Psoas muscle (tissue), 8 donors: ENCODE measurements around the gene LPCAT1. TPM values are rescaled to one million over a fixed set of nuclear protein-coding genes. Genes with fewer than 3 reads are reported as not detected.

Experiments
- ATAC-seq, 4 donors: fragments of 200-7000 bp; cut with Tn5 transposase; one replicate each; pipeline ENCODE4 v1.9.1; 2020; ENCODE audit warnings: moderate library complexity in 3 of 4, mild to moderate bottlenecking in 2 of 4
- DNase-seq, 2 donors: peaks; one replicate each; pipeline ENCODE4 v3.0.0-alpha.2; 2020
- H3K27ac ChIP-seq: fragments of 200-600 bp; one replicate; pipeline ENCODE4 v1.8.0; 2022
- H3K27me3 ChIP-seq, 3 donors: fragments of 200-600 bp in 1 of 3; one replicate each; pipeline versions ENCODE4 v1.6.1 to v1.8.0; 2013 to 2022; ENCODE audit warnings: low read length in 2 of 3, mild to moderate bottlenecking in 2 of 3, moderate library complexity in 1 of 3; ENCODE audit not compliant: insufficient read depth in 3 of 3
- H3K36me3 ChIP-seq, 2 donors: fragments of 200-600 bp in 1 of 2; one replicate each; pipeline versions ENCODE4 v1.6.1 to v1.8.0; 2013 to 2022; ENCODE audit warnings: low read depth in 1 of 2, mild to moderate bottlenecking in 1 of 2, moderate library complexity in 1 of 2; ENCODE audit not compliant: insufficient read depth in 1 of 2
- H3K4me1 ChIP-seq: fragments of 200-600 bp; one replicate; pipeline ENCODE4 v1.8.0; 2022
- H3K4me3 ChIP-seq: fragments of 200-600 bp; one replicate; pipeline ENCODE4 v1.8.0; 2022; ENCODE audit warnings: mild to moderate bottlenecking
- H3K9me3 ChIP-seq: fragments of 200-600 bp; one replicate; pipeline ENCODE4 v1.8.0; 2022
- WGBS, 3 donors: extraction: QIAGEN DNeasy Blood & Tissue Kit; methylation state at CpG; one replicate each; pipeline versions ENCODE4 v1.1.6 to v1.1.7; 2013; 5-methylcytosine and 5-hydroxymethylcytosine counted together
- intact Hi-C, 2 donors: fragments of 100-400 bp; cut with DNase I; formaldehyde crosslinking; loops; one replicate each; pipeline versions ENCODE4 v1.11.0 to v1.14.2; 2022
- polyA plus RNA-seq, 3 donors: library from polyadenylated mRNA; stranded (reverse); fragments of 200-250 nt; gene quantifications; one replicate each; pipeline ENCODE4 v1.2.3, GENCODE V29; 2013
- total RNA-seq, 4 donors: library from RNA; stranded (reverse); fragmentation: NEBNext Ultra II Directional in 2 of 4; extraction: Animal tissue kit (Norgen Biotek cat#: 25700) in 2 of 4; gene quantifications; one replicate each; pipeline versions ENCODE4 v1.2.1 to v1.2.4, GENCODE V29; 2021 to 2023
- TF ChIP-seq, protein P1 (sequence below): fragments of 200-600 bp; IDR thresholded peaks from one replicate; pipeline ENCODE4 v1.8.0; 2022; ENCODE audit warnings: antibody characterized with exemption
- donor health status: healthy with polysubstance abuse.
- donor health status: DM: no; HTN: no; CAD: no; lungs with moderate emphysema.
- donor health status: Bipolar disorder and iron deficiency.
- donor health status: healthy.
- donor health status: DM: yes; HTN: yes; CAD: no.
- donor health status: DM: no; HTN: no; CAD: no.
- donor health status: DM: no; HTN: no; CAD: no.
- donor health status: DM: yes; HTN: yes; CAD: no.

LPCAT1 gene
- total and polyA plus RNA-seq, 7 donors, result 2.4 to 6.2 (median 4.7) TPM

DNA sequence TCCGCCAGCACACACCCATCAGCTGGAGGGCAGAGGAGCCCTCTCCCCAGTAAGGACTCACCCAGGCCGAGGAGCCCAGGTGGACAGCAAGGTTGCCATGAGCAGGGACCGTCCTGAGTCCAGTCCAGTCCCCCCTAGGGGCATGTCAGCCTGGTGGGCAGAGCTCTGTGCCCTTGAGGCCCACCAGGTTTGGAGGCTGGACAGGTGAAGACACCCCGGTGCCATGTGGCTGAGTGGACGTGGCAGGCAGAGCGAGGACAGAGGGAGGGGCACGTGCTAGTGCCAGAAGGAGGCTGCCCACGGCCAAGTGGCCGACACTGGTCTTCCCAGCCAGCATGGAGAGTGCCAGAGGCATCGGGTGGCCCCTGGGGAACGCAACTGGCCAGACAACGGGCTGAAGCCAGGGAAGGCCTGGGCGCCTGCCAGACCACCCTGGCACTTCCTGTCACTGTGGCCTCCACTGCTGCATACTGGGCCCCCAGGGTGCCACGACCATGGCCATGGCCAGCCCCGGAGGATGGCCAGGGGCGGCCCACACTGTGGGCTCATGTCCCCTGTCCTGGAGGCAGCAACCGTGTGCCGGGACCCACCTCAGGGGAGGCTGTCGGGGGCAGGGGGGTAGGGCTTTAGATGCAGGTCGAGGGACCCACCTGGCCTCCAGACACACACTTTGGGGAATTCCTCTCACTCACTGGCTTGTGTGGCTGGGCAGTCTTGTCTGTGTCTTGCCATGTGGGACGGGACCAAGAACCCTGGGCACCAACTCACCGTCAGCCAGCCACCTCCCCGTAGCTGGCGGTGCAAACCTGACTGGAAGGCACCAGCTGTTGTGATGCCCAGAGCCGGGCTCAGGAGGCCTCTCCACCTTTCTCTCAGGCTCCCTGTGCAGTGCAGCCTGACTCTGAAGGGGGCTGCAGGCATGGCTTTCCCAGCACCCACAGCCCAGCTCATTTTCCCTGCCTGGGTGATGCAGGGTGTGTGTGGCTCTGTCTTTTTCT lies 42.3 kb upstream of the LPCAT1 start:
- ATAC-seq (peak; percentile 64 to 92 (median 86)), DNase-seq (peak in 1 of 2 donors; percentile 90)
- Histone ChIP-seq H3K36me3 (no peaks in the 10 kb centered on the region), H3K27me3 (peaks cover 0 to 3% (median 0%) of the 10 kb centered on the region in 3 donors), H3K27ac (peak overlapping the region; percentile 68), H3K9me3 (no peaks in the 10 kb centered on the region), H3K4me3 (no peak overlapping the region), H3K4me1 (peaks cover 31% of the 10 kb centered on the region)
- intact Hi-C loops, result no loop called here
- TF ChIP-seq, protein P1, sequence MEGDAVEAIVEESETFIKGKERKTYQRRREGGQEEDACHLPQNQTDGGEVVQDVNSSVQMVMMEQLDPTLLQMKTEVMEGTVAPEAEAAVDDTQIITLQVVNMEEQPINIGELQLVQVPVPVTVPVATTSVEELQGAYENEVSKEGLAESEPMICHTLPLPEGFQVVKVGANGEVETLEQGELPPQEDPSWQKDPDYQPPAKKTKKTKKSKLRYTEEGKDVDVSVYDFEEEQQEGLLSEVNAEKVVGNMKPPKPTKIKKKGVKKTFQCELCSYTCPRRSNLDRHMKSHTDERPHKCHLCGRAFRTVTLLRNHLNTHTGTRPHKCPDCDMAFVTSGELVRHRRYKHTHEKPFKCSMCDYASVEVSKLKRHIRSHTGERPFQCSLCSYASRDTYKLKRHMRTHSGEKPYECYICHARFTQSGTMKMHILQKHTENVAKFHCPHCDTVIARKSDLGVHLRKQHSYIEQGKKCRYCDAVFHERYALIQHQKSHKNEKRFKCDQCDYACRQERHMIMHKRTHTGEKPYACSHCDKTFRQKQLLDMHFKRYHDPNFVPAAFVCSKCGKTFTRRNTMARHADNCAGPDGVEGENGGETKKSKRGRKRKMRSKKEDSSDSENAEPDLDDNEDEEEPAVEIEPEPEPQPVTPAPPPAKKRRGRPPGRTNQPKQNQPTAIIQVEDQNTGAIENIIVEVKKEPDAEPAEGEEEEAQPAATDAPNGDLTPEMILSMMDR, result no peak
- WGBS, 3 donors, result 29 to 44% (median 39%) methylated on average over 24 to 25 of the region's 25 CpGs

DNA sequence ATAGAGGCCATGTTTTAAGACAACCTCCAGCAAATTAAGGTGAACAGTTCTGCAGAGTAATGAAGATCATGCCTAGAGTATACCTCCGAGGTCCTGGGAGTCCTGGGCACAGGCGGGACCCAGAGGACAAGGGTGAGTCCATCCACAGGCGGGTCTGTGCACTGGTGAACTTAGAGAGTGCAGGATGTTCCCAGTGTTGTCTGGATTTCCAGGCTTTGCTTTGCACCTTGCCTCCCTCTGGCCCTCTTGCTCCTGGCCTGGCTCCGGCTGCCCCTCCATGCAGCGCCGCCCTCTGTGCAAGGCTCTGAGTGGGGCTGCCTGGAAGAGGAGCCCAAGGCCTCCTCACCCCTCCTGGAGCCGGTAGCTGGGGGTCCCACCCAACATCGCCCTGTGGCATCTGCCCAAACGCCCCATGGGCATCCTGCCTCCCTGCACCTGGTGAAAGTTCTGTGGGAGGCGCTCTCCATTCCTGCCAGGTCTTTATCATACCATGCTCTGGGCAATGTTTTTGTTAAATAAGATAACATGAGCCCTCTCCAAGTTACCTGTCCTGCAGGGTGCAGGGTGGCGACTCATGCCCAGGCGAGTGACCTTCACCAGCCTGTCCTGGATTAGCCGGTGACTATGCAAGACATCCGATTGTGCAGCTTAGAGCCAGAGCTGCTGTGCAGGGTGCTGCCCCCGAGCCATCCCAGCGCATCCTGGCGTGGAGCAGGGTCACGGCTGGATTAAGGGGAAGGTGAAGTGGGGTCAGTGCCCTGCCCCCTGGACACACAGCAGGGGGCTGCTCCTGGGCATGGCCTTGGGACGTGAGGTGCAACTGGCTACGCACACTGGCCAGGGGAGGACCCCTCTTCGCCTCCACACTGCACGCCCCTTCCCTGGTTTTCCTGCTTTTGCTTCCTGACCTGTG lies 41.3 kb upstream of the LPCAT1 start:
- peak; percentile 5 to 22 (median 20) for ATAC-seq
- H3K36me3 ChIP-seq, result no peaks in the 10 kb centered on the region
- no peak for DNase-seq
- no peak overlapping the region for H3K4me3 ChIP-seq
- no peak overlapping the region for H3K27ac ChIP-seq
- WGBS, 3 donors, result 72 to 81% (median 78%) methylated on average over 21 to 22 of the region's 22 CpGs
- intact Hi-C loops, result no loop called here
- no peaks in the 10 kb centered on the region for H3K9me3 ChIP-seq
- peaks cover 31% of the 10 kb centered on the region for H3K4me1 ChIP-seq
- peaks cover 0 to 3% (median 0%) of the 10 kb centered on the region in 3 donors for H3K27me3 ChIP-seq
- TF ChIP-seq, protein P1, result no peak

DNA sequence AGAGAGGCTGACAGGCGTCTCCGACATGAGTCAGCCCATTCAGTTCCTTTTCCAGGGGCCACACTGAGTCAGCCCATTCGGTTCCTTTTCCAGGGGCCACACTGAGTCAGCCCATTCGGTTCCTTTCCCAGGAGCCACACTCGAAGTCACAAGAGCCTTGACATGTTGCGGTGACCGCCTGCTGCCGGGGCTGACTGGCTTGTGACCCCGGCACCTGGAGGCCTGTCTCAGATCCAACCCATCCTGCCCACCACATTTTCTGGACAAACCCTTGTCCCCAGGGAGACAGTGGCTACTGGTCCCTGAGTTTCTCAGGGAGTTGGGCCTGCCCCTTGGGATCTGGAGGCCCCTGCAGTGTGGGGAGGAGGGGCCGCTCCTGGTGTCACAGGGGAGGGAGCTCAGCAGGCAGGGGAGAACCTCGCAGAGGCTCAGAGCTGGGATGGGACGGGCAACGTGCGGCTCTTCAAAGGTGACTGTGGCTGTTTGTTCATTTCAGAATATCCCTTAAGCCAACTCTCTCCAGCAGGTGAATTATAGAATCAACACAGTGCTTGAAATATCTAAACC lies 40.5 kb upstream of the LPCAT1 start:
- Histone ChIP-seq H3K9me3 (no peaks in the 10 kb centered on the region), H3K27ac (no peak overlapping the region), H3K36me3 (no peaks in the 10 kb centered on the region), H3K4me1 (peaks cover 31% of the 10 kb centered on the region), H3K4me3 (no peak overlapping the region), H3K27me3 (peaks cover 0 to 3% (median 0%) of the 10 kb centered on the region in 3 donors)
- no peak for DNase-seq
- intact Hi-C loops, result no loop called here
- ATAC-seq, result no peak
- TF ChIP-seq, protein P1, result no peak
- WGBS, 3 donors, result 82 to 84% (median 84%) methylated on average over 14 of the region's 14 CpGs

DNA sequence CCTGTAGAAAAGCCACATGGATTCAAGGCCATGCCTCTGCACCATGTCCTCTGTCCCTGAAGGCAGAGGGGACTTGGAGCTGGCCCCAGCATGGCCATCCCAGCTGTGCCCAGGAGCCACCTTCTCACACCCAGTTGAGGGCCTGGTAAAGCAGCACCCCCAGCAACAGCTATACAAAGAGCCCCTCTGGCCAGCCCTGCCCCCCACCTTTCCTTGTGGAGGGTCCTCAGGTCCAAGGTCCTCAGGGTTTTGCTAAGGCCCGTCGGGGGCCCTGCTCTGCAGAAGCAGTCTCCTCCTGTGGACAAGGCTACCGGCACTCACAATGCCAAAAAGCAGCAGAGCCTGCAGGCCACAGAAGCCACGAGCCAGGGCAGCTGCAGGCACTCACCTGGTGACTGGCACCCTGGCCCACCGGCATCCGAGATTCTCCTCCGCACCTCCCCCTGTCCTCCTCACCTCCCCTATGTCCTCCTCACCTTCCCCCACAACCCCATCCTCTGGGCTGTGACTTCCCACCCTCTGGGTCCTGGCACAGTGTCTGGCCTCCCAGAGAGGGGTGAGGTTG lies 39.9 kb upstream of the LPCAT1 start:
- intact Hi-C loops, result no loop called here
- 81 to 88% (median 84%) methylated on average over 7 of the region's 7 CpGs for WGBS, 3 donors
- ATAC-seq, result peak in 1 of 4 donors; percentile 22

More for the DNA sequence above, 39.9 kb upstream of the LPCAT1 start:
- Histone ChIP-seq H3K27ac (no peak overlapping the region), H3K4me1 (peaks cover 30% of the 10 kb centered on the region), H3K4me3 (no peak overlapping the region), H3K9me3 (no peaks in the 10 kb centered on the region), H3K36me3 (no peaks in the 10 kb centered on the region), H3K27me3 (peaks cover 0 to 5% (median 0%) of the 10 kb centered on the region in 3 donors)
- no peak for DNase-seq
- TF ChIP-seq, protein P1, result no peak
